Cardiac fibroblast (primary cell): ENCODE data around the gene SGCG.
"Not testable (repeated sequence)": the region's sequence is repeated elsewhere in the genome, so short reads cannot be mapped to it uniquely, and the experiment has no call there.

Experiments used
- DNase-seq, 2 donors: peaks; one replicate each; pipeline versions ENCODE4 v3.0.0 to v3.0.0-alpha.2; 2010; ENCODE audit warnings: low read depth in 2 of 2
- H3K4me3 ChIP-seq, 2 donors: replicated peaks in 1 of 2; 1 replicate in 1 of 2; 2 replicates in 1 of 2; pipeline ENCODE4 v1.5.1; 2011; ENCODE audit warnings: low read depth in 2 of 2, low read length in 2 of 2, mild to moderate bottlenecking in 2 of 2, moderate library complexity in 1 of 2
- TF ChIP-seq, protein P1 (sequence below): IDR thresholded peaks from one replicate; pipeline ENCODE4 v1.5.1; 2011; ENCODE audit warnings: low read depth, mild to moderate bottlenecking, low read length, inconsistent platforms

The SGCG gene

DNA sequence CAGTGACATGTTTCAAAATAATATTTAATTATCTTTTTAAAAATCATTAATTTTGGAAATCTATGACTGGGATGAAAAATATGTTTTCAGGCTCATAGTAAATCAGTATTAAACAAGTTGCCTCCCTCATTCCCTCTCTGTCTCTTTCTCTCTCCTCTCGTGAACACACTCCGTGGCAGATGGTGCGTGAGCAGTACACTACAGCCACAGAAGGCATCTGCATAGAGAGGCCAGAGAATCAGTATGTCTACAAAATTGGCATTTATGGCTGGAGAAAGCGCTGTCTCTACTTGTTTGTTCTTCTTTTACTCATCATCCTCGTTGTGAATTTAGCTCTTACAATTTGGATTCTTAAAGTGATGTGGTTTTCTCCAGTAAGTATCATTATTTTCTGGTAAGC lies 22.7 kb downstream of the SGCG start:
- no peak for DNase-seq
- no peak overlapping the region for H3K4me3 ChIP-seq
- TF ChIP-seq, protein P1, sequence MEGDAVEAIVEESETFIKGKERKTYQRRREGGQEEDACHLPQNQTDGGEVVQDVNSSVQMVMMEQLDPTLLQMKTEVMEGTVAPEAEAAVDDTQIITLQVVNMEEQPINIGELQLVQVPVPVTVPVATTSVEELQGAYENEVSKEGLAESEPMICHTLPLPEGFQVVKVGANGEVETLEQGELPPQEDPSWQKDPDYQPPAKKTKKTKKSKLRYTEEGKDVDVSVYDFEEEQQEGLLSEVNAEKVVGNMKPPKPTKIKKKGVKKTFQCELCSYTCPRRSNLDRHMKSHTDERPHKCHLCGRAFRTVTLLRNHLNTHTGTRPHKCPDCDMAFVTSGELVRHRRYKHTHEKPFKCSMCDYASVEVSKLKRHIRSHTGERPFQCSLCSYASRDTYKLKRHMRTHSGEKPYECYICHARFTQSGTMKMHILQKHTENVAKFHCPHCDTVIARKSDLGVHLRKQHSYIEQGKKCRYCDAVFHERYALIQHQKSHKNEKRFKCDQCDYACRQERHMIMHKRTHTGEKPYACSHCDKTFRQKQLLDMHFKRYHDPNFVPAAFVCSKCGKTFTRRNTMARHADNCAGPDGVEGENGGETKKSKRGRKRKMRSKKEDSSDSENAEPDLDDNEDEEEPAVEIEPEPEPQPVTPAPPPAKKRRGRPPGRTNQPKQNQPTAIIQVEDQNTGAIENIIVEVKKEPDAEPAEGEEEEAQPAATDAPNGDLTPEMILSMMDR = no peak

GRCh38 chr13:23205807-23206206 lies 25.0 kb downstream of the SGCG start:
- TF ChIP-seq, protein P1 = no peak
- H3K4me3 ChIP-seq = no peak overlapping the region
- no peak for DNase-seq

- TF ChIP-seq, protein P1 = no peak
- H3K4me3 ChIP-seq = no peak overlapping the region
- no peak for DNase-seq
Observed at GRCh38 chr13:23212671-23213070, 31.9 kb downstream of the SGCG start.

GRCh38 chr13:23231241-23231640 lies 50.5 kb downstream of the SGCG start:
- no peak for DNase-seq
- TF ChIP-seq, protein P1 = no peak
- no peak overlapping the region for H3K4me3 ChIP-seq

DNA sequence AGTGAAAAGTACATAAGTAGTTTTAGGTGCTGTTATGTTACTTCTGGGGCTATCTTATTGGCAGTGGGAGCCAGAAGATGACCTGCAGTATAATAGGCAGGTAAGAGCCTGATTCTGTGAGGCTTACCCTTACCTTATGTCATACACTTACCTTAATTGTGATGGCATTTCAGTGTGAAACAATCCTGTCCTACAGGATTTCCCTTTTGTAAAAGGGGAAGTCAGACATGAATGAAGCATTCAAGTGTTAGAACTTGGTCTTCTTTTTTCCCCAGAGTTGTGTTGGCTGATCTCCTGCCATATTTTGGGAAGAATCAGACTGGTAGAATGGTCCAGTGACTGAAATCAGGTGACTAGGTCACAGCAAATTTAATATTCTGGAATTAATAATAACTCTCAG lies 55.2 kb downstream of the SGCG start:
- TF ChIP-seq, protein P1 = no peak
- no peak for DNase-seq

GRCh38 chr13:23243066-23243465 lies 62.3 kb downstream of the SGCG start:
- no peak for DNase-seq
- TF ChIP-seq, protein P1 = no peak

More for the DNA sequence above, 55.2 kb downstream of the SGCG start:
- H3K4me3 ChIP-seq = no peak overlapping the region

DNA sequence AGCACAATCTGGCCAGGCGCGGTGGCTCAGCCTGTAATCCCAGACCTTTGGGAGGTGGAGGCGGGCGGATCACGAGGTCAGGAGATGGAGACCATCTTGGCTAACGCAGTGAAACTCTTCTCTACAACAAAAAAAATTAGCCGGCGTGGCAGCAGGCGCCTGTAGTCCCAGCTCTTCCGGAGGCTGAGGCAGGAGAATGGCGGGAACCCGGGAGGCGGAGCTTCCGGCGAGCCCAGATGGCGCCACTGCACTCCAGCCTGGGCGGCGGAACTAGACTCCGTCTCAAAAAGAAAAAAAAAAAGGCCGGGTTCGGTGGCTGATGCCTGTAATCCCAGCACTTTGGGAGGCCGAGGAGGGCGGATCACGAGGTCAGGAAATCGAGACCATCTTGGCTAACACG lies 67.6 kb downstream of the SGCG start:
- not testable (repeated sequence) for H3K4me3 ChIP-seq, DNase-seq

More at GRCh38 chr13:23243066-23243465, 62.3 kb downstream of the SGCG start:
- H3K4me3 ChIP-seq = no peak overlapping the region

DNA sequence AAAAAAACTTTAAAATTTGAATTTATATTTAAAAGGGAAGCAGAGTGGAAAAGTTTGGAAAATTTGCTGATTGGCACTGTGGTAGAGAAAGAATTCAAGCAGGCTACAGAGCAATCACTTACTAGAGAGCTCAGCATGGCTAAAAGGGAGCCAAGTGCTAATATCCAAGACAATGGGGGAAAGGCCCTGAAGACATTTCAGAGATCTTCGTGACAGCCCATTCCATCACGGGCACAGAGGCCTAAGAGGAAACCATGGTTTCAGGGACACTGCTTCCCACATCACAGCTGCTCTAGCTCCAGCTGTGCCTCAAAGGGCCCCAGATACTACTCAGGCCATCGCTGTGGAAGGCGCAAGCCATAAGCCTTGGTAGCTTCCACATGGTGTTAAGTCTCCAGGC lies 73.7 kb downstream of the SGCG start:
- TF ChIP-seq, protein P1 = no peak
- DNase-seq = no peak

More for the DNA sequence above, 73.7 kb downstream of the SGCG start:
- H3K4me3 ChIP-seq = no peak overlapping the region
